ENCODE measurements around the gene CENPP. TPM values are rescaled to one million over a fixed set of nuclear protein-coding genes. Genes with fewer than 3 reads are reported as not detected.
"Not testable (repeated sequence)": the region's sequence is repeated elsewhere in the genome, so short reads cannot be mapped to it uniquely, and the experiment has no call there.

Gene CENPP
- total RNA-seq, 1 donor from 2014 or later = 1.6 TPM

DNA sequence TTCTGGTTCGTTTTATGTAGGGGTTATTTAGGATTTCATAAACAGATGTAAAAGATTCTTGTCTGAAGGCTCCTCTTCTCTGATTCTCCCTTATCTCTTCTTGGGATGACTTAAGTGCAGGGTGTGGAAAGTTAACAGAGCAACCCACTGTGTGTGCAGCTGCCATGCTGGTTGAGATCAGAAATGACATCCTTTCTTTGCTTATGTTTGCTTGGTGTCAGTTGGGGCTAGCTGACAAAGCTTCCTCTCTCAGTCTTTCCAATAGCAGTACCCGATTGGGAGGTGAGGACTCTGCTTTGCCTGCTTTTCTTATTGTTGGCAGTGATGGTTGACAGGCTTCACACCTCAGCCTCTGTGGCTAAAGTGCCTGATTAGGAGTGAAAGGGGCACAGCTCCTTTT lies 52.1 kb downstream of the CENPP start:
- peak in 1 of 2 donors; percentile 4 for DNase-seq (ENCODE audit: low read depth in 2 of 2)

DNA sequence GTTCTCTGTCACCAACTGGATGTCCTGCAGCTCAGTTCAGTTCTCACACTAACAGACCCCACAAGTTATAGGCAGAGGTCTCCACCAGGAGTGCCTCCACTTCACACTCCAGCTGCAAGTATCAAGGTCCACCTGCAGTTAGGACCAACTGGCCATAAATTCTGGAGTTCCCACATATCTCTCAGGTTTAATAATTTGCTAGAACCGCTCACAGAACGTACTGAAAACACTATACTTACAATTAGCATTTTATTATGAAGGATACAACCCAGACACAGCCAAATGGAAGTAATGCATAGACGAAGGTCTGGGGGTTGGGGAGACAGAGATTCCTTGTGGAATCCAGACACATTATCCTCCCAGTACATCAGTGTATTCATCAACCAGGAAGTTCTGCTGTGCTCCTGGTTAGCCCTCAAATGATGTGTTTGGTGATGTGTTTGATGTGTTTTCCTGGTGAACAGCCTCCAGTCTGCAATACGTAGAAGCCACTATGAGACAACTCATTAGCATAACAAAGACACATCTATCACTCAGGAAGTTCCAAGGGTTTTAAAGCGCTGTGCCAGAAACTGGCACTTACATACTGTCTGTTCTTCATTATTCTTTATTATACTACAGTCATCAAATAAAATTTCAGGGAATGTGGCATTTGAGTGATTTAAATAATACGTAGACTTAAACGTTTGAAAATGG lies 53.3 kb downstream of the CENPP start:
- peak; percentile 19 to 50 for DNase-seq (ENCODE audit: low read depth in 2 of 2)

DNA sequence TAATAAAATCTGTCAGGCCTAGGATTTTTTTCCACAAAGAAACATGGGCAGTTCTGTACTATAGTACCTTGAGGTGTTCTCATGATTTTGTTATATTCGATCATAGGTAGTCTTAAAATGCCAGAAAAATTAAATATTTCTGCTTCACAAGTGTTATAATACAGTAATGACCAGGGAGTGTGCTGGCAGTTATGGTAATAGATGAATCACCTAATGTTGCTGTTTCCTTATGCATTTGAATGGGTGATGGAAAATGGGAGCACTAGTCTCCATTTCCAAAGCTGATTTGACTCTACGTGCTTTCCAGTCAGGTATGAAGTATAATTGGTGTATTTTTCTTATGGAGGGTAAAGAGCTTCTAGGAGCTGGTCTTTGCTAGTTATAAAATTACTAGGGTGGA lies 54.9 kb downstream of the CENPP start:
- no peak for DNase-seq (ENCODE audit: low read depth in 2 of 2)

DNA sequence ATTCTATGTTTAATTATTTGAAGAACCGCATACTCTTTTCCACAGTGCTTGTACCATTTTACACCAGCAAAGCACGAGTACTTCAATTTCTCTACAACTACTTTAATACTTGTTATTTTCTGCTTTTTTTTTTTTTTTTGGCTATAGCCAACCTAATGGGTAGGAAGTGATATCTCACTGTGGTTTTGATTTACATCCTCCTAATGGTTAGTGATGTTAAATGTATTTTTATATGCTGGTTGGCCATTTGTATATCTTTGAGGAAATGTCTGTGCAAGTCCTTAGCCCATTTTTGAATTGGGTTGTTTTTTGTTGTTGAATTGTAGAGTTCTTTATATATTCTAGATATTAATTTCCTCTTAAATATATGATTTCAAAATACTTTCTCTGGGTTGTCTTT lies 56.0 kb downstream of the CENPP start:
- DNase-seq (ENCODE audit: low read depth in 2 of 2) = no peak

DNA sequence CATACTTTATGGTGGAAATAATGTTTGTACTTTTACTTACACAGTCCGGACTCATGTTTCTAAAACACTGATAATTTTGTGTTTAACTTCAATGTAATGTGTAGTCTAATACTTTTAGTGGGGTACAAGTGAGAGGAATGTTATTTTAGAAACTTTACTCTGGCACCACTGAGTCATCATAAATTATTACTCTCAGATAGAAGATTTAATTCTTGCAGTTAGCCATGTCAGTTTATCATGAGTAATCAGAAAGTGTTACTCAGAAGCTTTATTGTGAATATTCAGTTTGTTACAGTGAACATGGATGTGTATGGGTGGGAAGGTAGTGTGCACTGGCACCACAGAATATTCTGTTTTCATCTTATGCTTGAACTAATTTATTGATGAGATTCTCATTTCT lies 58.6 kb downstream of the CENPP start:
- DNase-seq (ENCODE audit: low read depth in 2 of 2) = peak in 1 of 2 donors; percentile 25

DNA sequence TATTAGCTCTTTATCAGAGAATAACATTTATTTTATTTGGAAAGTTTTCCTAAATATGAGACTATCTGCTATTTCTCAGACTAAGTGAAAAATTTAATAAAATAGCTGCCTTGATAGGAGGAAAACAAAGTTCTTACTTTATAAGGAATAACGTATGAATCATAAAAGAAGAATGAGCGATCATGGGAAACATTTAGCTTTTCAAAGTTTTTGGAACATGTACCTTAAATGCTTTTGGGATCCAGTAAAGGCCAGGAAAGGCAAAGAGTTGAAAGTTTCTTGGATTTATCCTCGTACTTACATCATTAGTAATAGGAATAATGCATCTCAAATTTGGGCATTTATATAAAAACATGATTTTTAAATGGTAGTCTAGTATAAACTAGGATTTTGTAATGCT lies 59.2 kb downstream of the CENPP start:
- DNase-seq (ENCODE audit: low read depth in 2 of 2) = no peak

DNA sequence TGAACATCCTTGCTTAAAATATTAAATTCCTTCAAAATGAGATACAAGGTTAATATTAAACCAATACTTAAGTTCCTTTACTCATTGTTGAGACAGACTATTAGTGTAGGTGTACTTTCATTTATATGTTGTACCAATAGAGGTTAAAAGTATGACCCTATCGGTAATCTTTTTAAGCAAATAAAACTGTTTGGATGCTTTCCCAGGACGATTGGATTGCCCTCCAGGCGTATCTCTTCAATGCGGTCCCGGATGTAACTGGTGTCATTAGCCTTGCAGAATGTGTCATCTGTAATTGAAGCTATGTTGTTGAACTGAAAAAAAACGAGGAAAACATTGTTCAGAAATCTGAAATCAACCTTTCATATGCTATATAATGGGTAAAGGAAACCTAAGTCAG lies 59.7 kb downstream of the CENPP start:
- no peak for DNase-seq (ENCODE audit: low read depth in 2 of 2)

DNA sequence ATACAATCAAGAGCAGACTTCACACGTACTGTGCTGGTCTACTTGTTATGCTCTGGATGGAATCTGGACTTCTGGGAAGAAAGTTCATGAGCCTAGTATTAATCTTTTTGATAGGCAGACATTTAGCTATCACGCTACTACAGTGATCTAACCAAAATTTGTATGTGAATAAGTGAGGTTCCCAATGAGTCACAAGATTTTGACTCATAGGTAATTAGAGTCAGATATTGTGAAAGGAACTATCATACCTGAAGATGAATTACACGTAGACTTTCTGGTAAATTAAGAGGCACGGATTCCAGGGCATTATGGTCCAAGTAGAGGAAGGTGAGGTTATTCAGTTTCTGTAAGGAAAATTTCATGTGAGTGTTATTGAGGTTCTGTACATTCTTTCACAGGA lies 60.2 kb downstream of the CENPP start:
- no peak for DNase-seq (ENCODE audit: low read depth in 2 of 2)

DNA sequence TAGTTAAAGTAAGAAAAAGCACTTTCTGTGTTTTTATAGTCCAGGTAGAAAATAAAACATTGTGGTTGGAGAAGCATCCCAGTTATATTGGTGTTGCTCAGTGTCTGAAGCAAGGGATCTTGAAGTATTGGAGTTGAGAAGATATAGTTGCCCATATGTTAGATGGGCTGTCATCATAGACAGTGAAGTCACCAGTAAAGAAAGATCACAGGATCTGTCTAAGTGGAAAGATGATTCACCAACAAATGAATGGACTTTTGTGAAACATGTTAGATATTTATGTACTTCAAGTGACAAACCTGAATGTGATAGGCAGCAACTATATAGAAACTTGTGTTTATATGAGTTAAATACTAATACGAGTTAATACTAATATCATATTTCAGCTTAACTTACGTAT lies 66.9 kb downstream of the CENPP start:
- DNase-seq (ENCODE audit: low read depth in 2 of 2) = peak; percentile 11 to 33

DNA sequence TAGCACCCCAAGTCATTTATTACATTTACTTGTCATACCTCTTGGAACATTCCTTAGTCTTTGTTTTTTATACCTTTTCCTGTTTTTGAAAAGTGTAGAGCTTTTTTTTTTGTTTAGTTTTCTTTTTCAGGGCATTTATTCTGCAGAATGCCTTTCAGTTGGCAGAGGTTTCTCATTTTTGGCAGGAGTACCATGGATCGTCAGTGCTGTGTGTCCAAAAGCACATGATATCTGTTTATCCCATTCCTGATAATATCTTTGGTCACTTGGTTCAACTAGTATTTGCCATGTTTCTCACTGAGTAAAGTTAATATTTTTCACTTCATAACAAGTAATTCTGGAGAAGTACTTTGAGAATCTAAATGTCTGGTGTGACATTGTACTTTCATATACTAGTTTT lies 67.9 kb downstream of the CENPP start:
- DNase-seq (ENCODE audit: low read depth in 2 of 2) = peak; percentile 54 to 75

DNA sequence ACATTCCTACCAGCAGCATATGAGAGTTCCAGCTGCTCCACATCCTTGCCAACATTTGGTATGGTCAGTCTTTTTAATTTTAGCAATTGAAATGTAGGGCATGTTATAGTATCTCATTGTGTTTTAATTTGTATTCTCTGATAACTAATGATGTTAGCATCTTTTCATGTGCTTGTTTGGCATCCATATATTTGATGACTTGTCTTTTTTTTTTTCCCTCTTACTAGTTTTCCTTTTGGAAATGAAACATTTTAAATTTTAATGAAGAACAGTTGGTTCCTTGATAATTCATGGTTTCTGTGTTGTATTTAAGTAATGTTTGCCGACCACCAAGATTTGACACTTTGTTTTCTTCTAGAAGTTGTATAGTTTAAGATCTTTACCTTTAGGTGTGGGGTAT lies 69.9 kb downstream of the CENPP start:
- DNase-seq (ENCODE audit: low read depth in 2 of 2) = no peak

DNA sequence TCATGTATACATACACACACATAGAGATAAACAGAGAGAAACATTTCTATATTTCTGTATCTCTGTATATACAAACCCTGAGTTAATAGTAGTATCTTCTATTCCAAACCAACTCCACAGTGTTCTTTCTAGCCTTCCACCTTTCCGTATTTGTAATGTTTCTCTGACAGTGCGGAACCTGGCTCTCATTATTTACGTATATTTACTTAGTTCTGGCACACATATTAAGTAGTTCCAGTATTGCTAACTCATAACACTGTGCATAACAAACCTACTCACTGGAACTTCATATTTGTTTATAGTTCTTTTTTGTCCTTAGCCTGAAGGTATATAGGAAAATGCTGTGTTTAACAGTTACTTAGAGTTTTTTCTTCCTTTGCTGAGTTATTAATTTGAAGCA lies 72.1 kb downstream of the CENPP start:
- no peak for DNase-seq (ENCODE audit: low read depth in 2 of 2)

DNA sequence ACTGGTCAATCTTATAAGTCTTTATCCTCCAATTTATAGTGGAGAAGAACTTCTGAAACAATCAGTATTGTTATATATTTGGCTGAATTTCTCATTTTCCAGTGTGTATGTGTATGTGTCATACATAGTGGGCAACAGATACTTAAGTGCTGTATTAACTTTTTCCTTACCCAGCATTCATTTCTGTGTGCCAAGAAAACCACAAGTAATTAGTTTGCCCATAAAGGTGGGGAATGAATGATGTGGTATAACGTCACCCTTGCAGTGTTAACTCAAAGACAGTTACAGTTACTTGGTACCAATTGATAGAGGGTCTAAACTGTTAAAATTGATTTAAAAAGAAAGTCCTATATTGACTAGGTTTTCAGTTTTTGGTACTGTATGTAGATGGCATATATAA lies 76.6 kb downstream of the CENPP start:
- no peak for DNase-seq (ENCODE audit: low read depth in 2 of 2)

DNA sequence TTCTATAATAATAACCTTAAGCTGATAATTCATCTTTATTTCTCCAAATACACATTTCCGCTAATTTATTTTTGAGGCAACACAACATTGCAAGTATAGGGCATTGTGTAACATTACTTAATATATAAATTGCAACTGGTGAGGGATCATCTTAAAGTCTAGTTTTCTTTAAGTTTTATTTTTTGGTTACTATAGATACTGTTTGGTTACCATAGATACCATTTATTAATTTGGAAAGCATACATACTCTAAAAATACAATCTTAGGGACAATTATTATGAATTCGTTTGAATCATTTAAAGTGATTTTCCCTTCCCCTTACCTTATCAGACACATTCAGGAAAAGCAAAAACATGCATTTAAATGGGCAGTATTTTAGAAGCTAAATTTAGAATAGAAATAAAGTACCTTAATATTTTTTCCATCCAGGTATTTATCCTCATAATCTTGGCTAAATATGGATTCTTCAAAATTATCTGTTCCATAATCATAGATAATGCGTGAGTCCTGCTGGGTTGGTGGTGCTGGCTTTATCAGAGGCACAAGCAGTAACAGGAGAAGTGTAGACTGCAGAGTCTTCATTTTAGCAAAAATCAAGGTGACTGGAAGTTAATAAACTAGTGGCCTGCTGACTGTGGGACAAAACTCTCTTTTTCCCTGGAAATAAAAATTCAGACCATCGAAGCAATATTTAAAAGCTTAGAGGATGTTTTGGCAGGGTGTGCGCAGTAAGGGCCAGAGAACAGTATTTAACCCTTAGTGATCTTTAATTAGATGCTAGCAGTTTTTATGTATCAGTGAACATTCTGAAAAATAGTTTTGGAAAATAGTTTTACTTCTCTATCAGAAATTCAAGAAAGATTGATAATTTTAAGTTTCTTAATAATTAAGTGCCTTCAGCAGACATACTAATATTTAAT lies 77.3 kb downstream of the CENPP start:
- no peak for DNase-seq (ENCODE audit: low read depth in 2 of 2)

DNA sequence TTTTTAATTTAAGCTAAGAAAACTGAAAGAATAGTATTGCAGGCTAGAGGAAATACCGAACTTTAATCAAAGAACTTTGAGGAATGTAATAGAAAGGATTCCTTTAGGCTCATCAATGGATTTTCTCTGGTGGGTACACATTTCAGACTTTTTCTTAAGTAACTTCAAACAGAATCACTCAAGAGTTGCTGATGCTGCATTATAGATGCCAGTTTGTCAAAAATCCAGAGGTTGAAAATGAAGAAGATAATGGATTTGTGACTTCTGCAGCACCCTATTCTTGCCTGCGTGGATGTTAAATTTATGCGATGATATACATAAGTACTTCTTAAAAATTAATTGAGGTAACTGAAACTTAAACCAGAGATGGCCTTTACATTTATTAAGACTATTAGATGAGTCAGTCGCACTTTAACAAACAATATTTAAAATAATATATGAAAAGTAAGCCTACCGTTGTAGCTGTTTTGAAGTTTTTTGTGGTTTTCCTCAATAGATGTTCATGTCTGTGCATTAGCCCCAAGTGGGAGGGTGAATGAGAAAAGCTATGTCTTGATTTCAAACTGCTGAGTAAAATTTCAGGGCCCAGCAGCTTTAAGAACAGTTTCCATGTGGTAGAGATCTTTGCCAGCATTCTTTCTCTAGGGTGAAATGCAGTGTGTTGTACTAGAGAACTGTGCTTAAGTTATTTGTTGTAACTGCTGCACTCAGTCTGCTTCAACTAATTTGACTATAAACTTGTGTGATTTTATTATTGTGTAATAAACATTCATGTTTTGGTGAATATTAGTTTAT lies 78.5 kb downstream of the CENPP start, which contains the start of gene OGN:
TSS of gene OGN (minus strand) at position 537 of the 795 bp plus-strand sequence. CDS start 1,171 bp downstream, outside the sequence.
- DNase-seq (ENCODE audit: low read depth in 2 of 2) = no peak

DNA sequence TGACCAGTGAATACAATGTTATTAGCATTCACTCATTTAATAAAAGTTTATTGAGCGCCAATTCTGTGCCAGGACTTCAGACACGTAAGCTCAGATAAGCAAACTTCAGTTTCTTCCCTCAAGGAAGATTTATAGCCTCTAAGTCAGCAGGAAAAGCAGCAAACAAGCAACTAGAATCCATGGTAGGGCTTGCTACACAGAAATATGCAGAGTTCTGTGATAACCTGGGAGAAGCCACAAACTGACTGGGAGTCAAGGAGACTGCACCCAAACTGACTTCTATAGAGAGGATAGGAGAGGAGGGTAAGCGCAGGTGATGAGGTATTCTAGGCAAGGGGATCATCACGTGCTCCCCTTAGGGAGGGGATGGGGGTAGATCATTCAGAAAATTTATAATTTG lies 80.1 kb downstream of the CENPP start:
- no peak for DNase-seq (ENCODE audit: low read depth in 2 of 2)

DNA sequence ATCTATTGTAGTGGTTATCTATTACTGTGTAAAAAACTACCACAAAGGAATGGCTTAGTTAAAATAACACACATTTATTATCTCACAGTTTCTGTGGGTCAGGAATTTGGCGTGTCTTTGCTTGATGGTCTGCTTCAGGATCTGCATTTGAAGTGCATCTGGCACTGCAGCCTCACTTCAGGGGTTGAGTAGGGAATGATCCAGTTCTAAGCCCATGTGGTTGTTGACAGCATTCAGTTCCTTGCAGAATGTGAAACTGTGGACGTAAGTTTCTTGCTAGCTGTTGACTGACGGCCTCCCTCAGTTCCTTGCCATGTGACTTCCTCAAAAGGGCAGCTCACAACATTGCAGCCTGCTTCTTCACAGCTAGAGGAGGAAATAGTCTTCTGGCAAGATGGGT lies 80.7 kb downstream of the CENPP start:
- DNase-seq (ENCODE audit: low read depth in 2 of 2) = peak in 1 of 2 donors; percentile 75

DNA sequence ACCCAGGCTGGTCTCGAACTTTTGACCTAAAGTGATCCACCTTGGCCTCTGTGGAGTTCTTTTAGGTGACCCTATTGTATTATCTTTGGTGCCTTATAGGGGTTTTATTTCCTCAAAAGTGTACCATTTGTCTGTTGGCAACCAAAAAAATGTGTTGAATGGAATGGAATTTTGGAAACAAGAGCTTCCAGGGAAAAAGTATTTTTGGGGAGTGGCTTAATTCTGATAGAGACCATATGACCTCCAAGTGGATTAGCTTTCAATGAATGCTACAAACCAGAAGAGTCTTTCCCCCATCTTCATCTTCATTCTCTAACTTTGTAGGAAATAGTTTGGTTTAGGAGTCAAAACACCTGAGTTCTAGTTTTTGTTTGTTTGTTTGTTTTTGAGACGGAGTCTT lies 82.1 kb downstream of the CENPP start:
- no peak for DNase-seq (ENCODE audit: low read depth in 2 of 2)

DNA sequence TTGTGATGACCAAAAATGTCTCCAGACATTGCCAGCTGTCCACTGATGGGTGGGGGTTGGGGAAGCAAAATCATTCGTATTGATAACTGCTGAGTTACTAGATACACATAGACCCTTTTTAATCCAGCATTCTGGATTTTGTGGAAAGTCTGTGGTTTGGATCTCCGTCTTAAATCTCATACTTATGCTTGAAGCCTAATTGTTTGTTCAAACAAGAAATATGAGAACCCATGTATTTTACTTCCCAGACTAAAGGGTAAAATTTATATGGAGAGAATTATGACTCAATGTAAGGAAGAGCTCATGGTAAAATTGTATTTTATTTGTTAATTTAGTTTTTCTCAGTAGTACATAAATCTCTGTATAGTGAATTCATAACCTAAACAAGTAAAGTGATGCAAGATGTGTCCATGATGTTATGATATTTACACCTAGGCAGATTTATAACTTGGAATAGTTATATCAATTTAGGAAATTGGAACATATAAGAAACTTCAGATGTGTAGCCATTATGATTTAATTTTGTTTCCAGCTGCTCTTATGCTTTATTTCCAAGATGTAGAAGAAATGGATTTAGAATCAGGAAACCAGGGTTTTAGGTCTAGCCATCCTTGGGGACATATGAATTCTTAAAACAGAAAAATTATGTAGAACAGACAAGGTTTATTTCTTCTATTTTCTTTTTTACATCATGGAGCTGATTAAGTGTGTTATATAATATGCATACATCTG lies 83.2 kb downstream of the CENPP start:
- DNase-seq (ENCODE audit: low read depth in 2 of 2) = no peak

DNA sequence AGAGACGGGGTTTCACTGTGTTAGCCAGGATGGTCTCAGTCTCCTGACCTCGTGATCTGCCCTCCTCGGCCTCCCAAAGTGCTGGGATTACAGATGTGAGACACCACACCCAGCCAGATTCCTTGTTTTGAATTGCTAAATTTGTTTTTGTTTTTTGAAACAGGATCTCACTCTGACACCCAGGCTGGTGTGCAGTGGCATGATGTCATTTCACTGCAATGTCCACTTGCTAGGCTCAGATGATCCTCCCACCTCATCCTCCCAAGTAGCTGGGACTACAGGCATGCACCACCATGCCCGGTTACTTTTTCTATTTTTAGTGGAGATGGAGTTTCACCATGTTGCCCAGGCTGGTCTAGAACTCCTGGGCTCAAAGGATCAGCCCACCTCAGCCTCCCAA lies 85.4 kb downstream of the CENPP start:
- DNase-seq (ENCODE audit: low read depth in 2 of 2) = not testable (repeated sequence)

DNA sequence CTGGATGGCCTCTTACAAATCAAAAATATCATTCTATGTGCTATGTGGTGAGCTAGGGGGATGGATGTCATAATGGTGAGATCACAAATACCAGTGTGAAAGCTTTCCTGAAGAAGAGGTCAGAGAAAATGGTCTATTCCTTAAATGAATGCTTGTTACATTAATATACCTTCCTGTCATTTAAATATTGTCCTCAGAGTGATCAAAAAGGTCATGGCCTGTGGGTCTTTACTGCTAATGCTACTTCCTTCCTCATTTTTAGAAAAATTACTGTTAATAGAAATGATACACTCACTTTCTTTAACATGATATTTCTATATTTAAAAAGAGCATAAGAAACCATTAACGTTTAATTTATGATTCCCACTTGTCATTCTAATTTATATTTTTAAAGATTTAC lies 88.8 kb downstream of the CENPP start:
- DNase-seq (ENCODE audit: low read depth in 2 of 2) = peak in 1 of 2 donors; percentile 14

All from lung microvascular endothelial cell (primary cell).